GM21737 (cell line): ENCODE measurements around the gene RENBP.

Experiments used
- ATAC-seq: cut with Tn5 transposase; IDR thresholded peaks from one replicate; pipeline ENCODE4 v1.9.1; 2021; ENCODE audit warnings: mild to moderate bottlenecking, moderate library complexity; ENCODE audit not compliant: unreplicated experiment

RENBP gene

GRCh38 chrX:153901753-153902140, 42.7 kb downstream of the RENBP start:
- no peak for ATAC-seq

- peak; percentile 81 for ATAC-seq
Observed at GRCh38 chrX:153900831-153901752, 43.4 kb downstream of the RENBP start.

- ATAC-seq = no peak
Observed at GRCh38 chrX:153897899-153898298, 46.5 kb downstream of the RENBP start.

GRCh38 chrX:153889123-153889522, 55.3 kb downstream of the RENBP start:
- no peak for ATAC-seq

GRCh38 chrX:153888344-153888743, 56.1 kb downstream of the RENBP start:
- ATAC-seq = no peak

- ATAC-seq = no peak
Observed at GRCh38 chrX:153887385-153887784, 57.1 kb downstream of the RENBP start.

- no peak for ATAC-seq
Observed at GRCh38 chrX:153886915-153887314, 57.5 kb downstream of the RENBP start.

GRCh38 chrX:153885968-153886903, 58.2 kb downstream of the RENBP start, which contains the start of gene L1CAM:
TSS of gene L1CAM (minus strand) at chrX:153886173. CDS start at chrX:153875836, 10,337 bp downstream.
- ATAC-seq = no peak
